Measurements from ENCODE around the gene SH3TC2.
A peak's percentile ranks its signal among the peaks of the same experiment; 100 is the strongest.

The SH3TC2 gene

DNA sequence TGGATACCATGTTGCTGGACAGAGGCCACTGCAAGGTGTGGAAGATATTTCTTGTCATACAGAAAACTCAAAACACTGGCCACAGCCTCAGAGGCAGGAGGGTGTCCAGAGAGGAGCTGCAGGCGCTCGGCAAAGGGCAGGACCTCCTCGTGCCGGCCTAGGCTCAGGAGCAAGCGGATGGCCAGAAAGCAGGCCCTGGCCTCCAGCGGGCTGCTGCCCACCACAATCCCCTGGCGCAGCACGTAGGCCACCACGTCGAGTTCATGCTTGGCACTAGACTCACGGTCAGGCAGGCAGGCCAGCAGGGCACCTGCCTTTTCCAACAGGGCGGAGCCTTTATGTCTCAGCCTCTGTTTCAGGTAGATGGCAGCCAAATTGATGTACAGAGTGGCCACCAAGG lies 35.2 kb downstream of the SH3TC2 start:
- no peak for DNase-seq

DNA sequence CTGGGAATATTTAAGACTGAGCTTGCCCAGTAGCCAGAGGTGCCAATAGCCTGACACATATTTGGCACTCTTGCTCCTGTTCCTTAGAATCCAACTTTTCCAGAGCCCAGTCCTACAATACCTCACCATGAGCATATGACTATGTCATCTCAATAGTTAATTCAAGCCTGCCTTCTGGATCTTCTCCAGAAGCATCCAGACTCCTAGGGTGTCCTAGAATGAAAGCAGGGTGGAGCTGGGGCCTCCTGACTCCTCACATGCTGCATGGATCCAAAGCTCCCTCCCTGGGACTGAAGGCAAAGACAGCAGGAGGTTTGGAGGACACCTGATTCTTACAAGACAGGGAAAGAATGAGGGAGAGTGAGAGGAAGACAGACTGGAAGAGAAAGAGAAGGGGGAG lies 37.9 kb downstream of the SH3TC2 start:
- DNase-seq, result no peak

DNA sequence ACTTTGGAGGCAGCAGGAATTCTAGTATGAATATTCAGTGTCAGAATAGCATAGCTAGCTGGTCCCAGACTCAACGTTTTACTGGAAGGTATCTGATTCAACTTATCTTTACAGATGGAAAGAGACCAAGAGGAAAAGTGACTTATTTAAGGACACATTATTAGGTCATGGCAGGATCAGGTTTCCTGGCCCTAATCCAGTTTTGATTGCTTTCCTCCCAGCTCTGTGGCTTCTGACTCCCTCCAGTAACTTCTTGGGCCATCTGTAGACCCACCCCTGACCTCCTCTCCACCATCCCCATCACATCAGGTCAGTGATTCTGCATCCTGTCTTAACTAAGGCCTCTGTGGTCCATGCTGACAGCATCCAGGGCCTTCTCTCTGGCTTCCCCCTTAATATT lies 38.4 kb downstream of the SH3TC2 start:
- no peak for DNase-seq

DNA sequence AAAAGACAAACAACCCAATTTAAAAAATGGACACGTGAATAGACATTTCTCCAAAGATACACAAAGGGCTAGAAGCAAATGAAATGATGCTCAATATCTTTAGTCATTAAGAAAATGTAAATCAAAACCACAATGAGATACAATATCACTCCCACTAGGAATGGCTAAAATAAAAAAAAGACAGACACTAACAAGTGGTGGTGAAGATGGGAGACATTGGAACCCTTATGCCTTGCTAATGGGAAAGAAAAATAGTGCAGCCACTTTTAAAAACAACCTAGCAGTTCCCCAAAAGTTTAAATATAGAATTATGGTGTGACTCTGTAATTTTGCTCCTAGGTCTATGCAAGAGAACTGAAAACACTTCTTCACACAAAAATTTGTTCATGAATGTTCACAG lies 40.7 kb downstream of the SH3TC2 start:
- DNase-seq, result no peak

DNA sequence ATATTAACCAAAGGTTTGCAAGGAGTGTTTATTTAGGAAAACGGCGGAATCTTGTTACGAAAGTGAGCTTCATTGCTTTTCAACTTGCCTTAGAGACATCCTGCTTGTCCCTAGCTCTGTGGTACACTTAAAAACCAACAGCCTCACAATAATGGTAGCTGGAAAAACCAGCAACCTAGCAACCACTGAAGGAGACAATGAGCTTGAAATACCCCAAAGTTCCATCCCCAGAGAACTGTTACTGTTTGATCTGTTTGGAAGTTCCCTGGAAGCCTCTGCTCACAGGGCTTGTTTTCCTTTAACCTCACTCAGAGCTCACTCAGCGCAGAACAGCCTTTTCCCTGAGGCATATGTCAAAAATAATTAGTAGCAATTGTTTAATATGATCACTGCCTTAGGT lies 43.2 kb downstream of the SH3TC2 start:
- no peak for DNase-seq

DNA sequence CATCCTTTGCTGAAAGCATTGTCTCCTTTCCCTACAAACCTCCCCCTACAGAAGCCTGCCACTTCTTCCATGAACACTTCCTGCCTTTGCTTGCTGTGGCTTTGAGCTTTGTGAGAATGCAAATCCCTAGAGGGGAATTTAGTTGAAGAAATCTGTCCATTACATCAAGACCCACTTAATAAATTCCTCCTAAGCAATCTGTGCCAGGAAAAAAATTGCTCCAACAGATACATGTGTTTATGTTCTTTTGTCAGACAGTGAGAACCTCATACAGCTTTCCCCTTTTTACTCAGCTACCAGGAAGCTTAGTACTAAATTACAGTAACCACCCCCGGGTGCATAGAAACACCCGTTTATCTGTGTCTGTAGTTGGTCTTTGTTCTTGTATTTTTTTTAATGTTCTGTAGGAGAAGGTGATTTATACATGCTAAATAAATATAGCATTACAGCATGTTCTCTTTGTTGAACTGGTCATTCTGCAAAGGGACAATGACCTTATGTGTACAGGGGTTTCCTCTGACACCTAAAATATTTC lies 43.9 kb downstream of the SH3TC2 start:
- DNase-seq, result no peak

DNA sequence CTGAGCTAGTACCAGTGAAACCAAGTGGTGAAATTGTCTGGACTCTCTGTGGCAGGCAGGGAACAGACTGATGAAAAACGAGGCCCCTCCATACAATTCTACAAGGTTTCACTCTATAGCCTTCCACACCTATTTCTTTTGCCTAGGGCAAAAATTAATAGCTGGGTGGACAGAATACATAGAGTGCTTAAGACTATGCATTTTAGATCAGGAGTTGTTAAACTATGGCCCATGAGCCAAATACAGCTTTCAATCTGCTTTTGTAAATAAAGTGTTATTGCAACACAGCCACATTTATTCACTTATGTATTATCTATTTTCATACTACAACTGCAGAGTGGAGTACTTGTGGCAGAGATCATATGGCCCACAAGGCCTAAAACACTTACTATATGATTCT lies 45.2 kb downstream of the SH3TC2 start:
- DNase-seq, result no peak

DNA sequence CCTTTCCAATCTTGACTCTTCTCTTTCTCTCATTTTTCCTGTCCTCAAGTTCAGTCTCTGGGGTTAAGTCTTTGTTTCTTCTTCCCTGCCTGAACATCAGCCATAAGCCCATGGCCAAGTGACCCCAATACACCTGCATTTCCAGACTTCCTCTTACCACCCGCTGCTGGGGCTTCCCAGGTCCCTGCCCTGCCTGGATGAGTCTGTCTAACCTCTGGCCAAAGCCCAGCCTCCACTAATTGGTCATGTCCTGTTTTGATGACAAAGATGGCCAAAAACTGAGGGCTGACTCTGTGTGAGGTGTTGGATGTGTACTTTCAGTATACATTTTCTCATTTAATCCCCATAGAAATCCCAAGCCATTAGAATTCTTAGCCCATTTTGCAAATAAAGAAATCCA lies 47.3 kb downstream of the SH3TC2 start:
- DNase-seq, result no peak

DNA sequence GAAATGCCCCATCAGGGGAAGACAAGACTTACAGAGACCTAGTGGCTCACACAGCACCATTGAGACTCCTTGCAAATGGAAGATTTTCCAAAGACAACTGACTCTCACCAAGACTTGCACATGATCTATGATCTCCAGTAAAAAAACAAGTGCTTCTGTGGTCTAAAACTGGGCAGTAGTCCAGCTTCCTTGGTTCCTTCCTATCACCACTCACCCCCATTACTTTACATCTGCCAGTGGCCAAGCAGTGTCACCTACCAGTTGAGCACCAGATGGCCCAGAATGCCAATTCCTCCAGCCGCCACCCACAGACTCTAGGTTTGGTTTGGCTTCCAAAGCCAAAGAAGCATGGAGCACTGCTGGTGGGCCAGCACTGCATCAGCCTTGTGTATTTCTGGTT lies 47.7 kb downstream of the SH3TC2 start:
- no peak for DNase-seq

DNA sequence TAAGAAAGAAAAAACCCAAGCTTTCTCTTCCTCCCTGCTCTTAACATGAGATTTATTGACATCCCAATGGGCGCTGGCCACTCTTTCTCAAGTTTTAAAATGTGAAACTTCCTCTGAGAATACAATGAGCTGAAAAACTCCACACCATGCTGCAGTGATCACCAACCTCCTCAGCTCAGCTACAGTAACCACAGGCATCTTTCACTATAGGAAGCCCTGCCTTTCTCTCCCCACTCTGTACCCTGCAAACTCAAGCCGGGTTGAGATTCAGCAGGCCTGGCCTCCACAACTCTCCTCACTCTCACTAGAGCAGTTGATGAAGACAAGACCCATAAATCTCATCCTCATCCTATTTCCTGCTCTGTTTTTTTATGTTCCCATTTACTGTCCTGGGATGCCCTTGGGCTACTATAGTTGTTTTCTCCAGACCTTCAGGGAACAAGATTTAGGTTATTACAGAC lies 48.3 kb downstream of the SH3TC2 start:
- no peak for DNase-seq

DNA sequence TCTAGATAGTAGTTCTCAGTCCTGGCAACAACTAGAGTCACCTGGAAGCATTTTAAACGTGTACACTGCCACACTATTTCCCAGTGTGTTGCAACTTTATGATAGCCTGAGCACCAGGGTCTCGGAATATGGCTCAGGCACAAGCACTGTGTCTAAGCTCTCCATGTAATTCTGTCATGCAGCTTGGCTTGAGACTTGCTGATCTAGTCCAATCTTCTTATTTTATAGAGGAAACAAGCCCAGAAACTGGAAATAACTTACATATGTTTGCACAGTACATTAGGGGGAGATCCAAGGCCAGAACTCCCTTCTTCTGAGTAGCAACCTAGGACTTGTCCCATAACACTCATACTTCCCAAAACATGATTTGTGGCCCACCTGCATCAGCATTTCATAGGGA lies 49.1 kb downstream of the SH3TC2 start:
- DNase-seq, result no peak

DNA sequence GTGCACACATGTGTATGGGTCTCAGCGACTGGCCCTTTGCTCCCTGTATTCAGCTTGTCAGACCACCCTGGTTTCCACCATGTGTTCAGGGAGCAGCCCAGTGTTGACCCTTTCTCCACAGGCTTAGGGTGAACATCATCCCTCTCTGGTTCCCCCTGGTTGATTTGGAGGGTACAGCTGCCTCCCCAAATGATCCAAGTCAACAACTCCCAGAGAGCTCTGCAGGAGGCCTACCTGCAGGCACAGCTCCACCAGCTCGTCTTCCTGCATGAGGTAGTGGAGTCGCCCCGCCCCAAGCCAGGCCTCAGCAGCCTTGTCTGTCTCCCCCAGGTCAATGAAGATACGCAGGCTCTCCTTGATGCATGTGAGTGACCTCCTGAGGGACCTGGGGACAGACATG lies 50.5 kb downstream of the SH3TC2 start:
- DNase-seq, result no peak

DNA sequence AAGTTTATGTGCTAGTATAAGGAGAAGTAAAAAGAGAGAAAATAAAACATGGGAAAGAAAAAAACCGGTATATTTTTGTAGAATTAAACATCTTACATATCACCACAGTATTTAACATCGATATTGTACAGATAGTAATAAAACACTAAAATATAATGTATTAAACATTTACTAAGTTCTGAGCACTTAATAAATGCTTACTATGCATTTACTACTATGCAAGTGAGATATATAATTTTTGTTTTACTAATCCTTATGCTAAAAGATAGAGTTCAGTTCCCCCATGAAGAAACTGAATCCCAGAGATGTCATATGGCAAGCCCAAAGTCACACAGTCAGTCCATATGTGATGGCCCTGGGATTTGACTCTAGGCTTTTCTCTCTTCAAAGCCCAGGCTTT lies 51.1 kb downstream of the SH3TC2 start:
- no peak for DNase-seq

DNA sequence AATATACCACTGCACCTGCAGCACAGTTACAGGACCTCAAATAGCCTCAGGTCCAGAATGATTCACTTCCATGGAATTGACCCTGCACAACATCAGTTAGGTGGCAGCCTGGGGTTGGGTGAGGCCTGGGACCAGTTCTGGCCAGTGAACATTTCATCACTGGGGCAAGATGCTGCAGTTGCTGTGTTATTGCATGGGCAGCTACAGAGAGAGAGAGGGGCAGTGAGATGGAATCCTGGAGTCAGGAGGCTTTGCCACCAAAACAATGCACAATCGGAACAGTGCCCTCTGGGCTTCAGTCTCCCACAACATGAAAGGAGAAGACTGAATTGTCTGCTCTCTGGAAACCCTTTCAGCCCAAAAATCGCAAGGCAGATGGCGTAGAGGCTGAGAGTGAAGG lies 51.8 kb downstream of the SH3TC2 start:
- DNase-seq, result no peak

DNA sequence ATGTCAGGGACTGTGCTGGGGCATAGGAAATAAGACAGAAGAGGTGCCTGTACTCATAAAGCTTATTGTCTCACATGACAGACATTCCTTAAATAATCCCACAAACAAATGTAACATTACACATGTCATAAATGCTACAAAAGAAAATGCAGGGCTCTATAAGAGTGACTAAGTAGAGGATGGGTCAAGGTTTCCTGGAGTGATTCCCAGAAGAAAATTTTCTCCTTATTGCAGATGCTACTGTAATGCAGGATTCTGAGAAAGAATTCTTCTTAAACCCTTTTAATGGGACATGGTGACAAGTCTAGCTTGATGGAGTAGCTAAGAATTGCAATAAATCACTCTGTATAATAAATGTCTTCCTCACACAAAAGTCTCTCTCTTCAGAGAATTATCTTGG lies 55.7 kb downstream of the SH3TC2 start:
- no peak for DNase-seq

DNA sequence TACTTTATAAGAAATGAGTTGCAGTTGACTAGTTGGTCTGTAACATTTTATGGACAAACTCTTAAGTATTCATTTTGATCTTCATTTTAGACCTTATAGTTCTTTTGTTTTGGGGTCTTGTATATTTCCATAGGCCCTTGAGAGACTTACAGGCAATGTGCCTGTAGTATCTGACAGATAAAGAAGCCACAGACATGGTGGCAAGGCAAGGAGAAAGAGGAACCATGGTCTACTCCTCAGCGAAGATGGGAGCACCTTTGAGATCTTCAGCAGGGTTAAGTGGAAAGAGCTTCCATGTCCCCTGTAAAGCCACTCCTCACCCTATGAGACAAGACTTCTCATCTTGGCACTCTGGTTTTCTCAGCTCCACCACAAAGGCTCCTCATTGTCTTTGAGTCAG lies 56.4 kb downstream of the SH3TC2 start:
- DNase-seq, result no peak

DNA sequence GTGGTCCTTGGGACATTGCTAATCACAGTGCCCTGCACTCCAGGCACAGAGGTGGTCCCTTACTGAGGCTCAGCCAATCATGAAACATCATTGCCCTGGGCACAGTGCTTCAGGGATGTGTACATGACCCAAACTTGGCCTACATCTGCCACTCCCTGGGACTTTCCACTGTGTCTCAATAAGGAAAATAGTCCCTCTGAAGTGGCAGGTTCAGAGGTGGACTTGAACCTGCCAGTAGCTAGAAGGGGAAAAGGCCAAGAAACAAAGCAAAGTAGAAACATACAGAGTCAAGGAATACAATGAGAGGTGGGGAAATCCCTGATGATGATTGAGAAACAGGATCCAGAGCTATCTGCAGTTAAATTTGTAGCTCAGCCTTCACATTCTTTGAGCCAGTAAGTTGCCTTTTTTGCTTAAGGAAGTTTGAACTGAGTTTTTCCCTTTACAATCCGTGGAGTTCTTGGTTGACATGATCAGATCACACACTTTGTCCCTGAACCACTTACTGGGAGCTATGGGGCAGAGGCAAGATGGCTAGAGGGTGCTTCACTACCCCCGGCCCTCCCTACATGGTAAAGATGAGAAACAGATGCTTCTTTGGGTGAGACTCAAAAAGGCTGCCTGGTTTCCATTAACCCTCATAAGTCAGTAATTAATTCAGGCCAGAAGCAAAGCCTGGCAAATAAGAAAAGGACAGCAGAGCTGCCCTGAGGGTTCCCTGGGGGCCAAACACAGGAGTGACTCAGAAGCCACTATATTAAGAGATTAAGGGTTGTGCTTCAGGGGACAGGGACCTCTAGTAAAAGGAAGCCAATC lies 57.6 kb downstream of the SH3TC2 start:
- DNase-seq, result no peak

DNA sequence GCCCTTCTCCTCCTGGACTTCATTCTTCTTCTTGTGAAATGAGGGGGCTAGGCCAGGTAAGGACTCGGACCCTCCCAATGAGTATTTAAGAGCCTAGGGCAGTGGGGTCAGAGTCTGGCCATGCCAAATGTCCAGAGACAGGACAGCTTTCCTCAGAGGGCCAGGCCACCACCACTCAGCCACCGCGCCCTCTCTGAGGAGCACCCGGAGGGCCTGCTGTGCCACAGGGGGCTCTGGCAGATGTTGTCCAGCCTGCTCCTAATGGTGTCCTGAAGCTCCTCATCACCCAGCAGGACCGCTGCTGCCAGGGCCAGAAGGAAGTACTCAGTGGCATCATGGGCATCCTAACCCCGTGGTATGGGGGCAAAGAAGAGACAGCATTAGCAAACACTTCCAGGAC lies 58.3 kb downstream of the SH3TC2 start:
- no peak for DNase-seq

DNA sequence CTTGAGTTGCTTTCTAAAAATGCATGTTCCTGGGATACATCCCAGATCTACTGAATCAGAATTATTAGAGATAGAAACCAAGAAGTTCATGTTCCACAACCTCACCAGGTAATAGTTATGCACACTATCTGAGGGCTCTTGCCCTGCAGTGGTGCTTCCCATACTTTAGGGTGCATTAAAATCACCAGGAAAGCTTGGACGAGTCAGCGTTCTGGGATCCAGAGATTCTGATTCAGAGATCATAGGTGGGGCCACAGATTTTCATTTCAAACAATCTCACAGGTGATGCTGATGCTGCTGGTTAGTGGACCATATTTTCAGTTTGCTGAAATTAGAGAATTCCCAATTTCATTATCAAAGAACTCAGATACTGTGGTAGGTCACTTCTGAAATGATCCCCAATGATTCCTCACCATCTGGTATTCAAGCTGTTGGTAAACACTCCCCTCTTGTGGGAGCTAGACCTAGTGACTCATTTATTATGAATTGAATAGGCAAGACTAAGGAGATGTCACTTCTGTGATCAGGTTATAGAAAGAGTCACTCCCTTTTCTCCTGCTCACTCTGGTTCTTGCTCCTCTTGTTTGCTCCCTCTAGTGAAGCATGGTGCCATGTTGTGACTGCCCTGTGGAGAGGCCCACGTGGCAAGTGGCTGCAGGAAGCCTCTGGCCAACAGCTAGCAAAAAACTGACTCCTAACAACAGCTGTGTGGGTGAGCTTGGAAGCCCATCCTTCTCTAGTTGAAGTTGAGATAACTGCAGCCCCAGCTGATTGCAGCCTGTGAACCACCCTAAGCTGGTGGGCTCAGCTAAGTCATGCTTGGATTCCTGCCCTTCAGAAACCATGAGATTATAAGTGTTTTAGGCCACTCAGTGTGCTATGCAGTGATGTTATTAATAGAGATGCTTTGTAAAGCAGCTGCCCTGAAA lies 59.8 kb downstream of the SH3TC2 start:
- no peak for DNase-seq

DNA sequence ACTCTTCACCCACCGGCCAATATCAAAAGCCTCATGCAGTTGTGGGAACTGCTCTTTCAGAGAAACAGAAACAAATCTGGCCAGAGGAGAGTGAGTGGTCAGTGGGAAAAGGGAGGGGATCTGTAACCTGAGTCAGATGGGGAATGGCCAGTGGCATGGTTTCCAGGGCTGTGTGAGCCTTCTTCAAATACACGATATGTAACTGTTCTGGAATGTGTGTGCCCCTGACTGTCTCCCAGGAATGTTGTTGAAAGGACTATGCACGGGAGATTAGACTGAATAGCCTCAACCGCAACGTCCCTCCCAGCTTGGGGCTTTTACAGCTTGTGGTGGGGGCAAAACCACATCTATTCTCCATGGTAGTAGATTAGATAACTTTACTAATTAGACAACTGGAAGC lies 60.8 kb downstream of the SH3TC2 start:
- DNase-seq, result no peak

DNA sequence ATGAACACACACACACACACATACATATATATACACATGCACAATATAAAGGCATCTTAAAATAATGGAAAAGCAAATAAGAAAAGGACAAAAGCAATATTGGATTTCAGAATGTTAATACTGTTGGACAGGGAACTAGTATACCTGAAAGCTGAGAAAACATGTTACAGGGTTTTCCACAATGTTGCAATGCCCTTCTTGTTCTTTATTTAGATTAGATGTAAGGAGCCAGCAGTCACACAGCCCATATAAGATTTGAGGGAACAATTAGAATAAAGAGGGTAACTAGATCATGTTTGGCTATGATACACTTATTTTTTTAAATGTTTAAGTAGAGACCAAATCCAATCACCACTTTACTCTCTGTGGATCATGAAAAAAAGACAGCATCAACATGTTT lies 61.7 kb downstream of the SH3TC2 start:
- no peak for DNase-seq

DNA sequence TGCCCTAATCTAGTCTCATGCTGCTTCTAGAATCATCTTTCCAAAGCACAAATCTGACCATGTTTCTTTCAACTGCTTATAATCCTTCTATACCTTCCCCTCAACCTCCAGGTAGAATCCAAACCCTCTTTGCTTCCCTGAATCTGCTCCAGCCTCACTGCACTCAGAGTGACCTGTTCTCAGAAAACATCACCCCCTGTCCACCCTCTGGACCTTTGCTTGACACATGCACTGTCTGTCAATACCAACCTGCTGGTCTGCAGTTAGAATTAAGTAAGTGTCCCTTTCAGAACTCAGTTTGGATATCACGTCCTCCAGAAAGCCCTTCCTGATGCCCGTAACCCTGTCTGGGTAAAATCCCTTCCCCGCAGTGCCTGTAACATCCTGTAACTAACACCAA lies 63.1 kb downstream of the SH3TC2 start:
- no peak for DNase-seq

DNA sequence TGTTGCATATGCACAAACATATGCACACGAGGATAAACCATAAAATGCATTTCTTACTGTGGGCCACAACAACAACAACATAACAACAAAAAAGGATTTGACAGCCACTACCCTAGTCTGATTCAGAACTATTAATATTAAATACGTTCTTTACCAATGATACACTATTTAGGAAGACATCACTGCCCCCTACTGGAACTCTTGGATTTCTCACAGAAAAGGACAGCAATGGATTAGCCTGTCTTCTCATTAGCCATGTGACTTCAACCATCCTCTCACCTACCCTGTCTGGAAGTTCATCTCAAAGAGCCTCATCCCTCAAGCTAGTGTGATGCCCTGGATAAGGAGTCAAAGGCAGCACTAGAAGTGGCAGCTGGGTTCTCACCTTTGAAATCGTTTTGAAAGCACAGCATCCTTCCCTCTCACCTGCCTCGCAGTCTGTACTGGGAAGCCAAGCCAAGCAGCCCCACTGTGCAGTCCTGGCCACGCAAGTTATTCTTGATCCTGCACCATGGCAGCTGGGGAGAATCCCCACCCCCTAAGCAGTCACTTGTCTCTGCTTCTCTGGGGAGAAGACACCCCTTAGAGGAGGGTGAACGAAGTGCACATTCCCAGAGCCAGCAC lies 64.6 kb downstream of the SH3TC2 start:
- DNase-seq, result peak; percentile 25
